SKM-1 (cell line): ENCODE data around the gene SELENOH.
"Not testable (repeated sequence)": the region's sequence is repeated elsewhere in the genome, so short reads cannot be mapped to it uniquely, and the experiment has no call there.

Source experiments
- DNase-seq: peaks from one replicate; lab custom pipeline; 2025; ENCODE audit not compliant: unreplicated experiment; lab: John Stamatoyannopoulos, UW

SELENOH gene, protein sequence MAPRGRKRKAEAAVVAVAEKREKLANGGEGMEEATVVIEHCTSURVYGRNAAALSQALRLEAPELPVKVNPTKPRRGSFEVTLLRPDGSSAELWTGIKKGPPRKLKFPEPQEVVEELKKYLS

DNA sequence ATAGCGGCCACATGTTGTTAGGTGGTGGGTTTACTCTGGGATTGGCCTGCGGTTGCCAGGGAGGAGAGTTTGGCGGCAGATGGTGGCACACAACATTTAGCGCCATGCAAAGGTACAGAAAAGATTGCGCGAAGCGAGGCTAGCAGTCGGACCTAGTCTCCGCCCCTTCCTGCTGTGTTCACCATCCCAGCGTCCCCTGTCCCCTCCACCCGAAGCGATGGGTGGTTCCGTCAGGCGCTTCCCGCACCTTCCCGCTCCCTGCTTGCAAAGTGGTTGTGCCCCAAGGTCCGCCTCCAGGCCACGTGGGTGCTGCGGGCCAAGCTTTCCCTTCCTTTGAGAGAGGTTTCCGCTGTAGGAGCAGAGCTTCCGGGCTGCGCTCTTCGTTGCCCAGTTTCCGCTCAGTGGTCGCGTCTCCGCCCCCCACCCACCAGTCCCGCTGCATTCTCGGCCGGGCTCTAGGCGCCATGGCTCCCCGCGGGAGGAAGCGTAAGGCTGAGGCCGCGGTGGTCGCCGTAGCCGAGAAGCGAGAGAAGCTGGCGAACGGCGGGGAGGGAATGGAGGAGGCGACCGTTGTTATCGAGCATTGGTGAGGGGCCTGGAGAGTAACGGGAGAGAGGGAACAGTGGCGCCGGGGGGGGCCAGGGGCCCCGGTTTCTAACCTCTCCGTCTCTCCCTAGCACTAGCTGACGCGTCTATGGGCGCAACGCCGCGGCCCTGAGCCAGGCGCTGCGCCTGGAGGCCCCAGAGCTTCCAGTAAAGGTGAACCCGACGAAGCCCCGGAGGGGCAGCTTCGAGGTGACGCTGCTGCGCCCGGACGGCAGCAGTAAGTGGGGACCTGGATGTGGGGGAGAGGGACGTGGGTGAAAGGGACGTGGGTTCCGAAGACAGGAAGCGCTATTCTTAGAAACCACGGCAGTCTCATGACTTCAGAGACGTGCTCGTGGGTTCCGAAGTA, at the start of gene SELENOH:
SELENOH (plus strand) TSS at position 360 of the 955 bp plus-strand sequence; CDS start at position 465, 105 bp downstream.
- peak; percentile 97 for DNase-seq

DNA sequence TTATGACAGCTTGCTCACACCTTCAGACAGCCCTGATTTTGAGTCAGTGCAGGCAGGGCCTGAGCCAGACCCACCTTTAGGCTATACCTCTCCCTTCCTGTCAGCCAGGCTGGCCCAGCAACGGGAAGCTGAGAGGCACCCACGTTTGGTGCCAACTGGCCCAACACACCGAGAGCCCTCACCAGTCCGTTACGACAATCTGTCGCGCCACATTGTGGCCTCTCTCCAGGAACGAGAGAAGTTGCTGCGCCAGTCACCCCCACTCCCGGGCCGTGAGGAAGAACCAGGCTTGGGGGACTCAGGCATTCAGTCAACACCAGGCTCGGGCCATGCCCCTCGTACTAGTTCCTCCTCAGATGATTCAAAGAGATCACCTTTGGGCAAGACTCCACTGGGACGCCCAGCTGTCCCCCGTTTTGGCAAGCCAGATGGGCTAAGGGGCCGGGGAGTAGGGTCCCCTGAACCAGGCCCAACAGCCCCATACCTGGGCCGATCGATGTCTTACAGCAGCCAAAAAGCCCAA, 42.4 kb upstream of the SELENOH start:
- no peak for DNase-seq

DNA sequence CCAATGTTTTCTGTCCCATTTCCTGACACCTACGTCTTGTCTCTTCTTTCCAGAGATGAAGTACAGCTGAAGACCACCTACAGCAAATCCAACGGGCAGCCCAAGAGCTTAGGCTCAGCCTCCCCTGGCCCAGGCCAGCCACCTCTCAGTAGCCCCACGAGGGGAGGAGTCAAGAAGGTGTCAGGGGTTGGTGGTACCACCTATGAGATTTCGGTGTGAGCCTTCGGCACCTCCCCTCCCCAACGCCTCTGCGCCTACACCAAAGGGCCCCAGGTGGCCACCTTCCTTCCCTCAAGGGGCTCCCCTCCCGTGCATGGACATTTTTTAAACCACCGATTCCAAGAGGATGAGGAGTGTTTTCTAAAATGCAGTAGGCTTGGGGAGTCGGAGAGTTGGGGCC, 41.5 kb upstream of the SELENOH start:
- no peak for DNase-seq

DNA sequence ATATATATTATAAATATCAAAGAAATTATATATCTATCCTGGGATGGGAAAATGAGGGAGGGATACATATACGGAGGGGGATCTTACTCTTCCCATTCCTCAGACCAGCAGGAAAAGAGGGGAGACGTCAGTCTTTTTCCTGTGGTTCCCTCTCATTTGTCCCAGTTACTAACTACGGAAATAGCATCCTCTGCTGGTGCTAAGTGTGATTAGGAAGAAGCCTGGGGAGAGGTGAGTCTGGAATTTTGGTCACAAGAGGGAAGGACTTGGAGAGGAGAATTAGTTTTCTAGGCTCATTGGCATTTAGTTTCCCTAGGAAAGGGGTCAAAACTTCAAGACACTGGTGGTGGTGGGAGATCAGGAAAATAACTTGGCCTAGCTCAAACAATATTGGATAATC, 40.9 kb upstream of the SELENOH start:
- no peak for DNase-seq

DNA sequence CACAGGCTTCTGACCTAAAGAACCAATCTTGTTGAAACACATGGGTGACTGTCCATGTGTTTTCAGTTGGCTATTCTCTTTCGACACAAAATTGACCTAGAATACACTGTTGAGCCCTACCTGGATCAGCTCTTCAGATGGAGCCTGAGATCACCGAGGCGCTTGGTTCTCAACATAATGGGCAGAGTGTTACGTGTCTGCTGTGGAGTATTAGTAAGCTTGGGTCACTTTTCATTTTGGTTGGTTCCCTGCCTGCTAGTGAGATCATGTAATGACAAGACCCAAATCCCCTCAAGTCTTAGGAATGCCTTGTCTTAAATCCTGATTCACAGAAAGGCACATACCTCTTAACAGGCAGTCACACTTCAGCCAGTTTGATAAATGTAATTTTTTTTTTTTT, 38.0 kb upstream of the SELENOH start:
- DNase-seq: no peak

DNA sequence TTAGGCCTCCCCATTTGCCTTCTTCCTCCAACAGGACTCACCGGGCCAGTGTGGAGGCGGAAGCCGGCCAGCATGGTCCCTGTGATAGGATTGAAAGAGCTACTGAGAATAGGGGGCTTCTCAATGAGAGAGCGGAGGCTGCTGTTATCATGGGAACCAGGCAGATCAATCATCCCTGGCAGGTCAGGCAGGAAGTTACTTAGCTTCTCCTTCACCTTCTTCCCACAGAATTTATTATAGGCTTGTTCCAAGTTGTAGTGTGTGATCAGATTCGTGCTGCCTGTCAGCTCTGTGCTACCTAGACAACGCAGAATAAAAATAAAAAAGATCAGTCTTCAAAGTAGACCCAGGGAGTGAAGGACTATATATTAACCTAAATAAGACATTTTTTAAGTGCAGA, 36.4 kb upstream of the SELENOH start:
- DNase-seq: no peak

DNA sequence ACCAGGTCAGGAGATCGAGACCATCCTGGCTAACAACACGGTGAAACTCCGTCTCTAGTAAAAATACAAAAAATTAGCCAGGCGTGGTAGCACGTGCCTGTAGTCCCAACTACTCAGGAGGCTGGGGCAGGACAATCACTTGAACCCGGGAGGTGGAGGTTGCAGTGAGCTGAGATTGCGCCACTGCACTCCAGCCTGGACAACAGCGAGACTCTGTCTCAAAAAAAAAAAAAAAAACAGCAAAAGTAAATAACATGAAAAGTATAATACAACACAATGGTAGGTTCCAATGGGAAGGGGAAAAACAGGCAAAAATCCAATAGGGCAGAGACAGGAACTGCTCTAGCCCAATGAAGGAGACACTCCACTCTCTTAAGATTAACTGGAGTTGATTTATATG, 35.9 kb upstream of the SELENOH start:
- DNase-seq: not testable (repeated sequence)

DNA sequence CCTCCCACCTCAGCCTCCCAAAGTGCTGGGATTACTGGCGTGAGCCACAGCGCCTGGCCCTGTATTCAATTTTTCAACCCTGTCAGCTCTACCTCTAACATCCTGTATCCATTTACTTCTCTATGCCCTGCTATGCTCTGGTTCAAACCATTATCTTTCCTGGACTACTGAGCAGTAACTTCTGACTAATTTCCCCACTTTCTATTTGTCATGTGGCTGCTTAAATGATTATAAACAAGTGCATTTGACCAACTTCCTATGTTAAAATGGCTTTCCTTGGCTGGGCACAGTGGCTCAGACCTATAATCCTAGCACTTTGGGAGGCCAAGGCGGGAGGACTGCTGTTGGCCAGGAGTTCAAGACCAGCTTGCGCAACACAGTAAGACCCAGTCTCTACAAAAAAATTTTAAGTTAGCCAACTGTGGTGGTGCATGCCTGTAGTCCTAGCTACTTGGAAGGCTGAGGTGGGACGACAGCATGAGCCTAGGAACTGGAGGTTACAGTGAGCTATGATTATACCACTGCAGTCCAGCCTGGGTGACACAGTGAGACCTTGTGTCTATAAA, 31.4 kb upstream of the SELENOH start:
- DNase-seq: no peak

DNA sequence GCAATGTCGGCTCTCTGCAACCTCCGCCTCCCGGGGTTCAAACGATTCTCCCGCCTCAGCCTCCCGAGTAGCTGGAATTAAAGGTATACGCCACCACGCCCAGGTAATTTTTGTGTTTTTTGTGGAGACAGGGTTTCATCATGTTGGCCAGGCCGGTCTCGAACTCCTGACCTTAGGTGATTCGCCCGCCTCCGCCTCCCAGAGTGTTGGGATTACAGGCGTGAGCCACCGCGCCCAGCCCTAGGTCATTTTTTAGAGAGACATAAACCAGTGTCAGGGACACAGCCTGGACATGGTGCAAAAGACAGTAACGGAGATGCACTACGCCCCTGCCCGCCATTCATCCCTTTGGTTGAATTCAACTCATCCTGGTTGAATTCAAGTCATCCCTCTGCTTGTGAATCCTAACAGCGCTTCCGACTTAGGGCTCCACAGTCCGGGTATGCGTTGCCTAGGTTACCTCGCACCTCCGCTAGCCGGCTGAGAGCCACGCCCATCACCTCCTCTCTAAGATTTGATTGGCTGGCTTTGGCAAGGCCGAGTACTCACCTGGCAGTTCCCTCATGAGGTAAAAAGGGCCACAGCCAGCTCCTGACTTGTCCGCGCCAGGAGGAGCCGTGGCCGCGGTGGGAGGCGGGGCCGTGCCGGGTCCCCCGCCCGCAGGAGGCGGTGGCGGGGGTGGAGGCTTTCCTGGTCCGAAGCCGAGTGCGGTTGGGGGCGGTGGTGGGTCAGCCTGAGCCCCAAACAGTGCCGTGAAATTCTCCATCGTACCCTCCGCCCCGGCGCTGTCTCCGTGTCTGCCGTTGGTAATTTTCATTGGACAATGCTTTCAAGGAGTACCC, 29.7 kb upstream of the SELENOH start, which contains the start of gene MED19:
MED19 (minus strand) TSS at position 802 of the 842 bp plus-strand sequence; CDS start at position 766, 36 bp downstream.
- peak; percentile 71 for DNase-seq

DNA sequence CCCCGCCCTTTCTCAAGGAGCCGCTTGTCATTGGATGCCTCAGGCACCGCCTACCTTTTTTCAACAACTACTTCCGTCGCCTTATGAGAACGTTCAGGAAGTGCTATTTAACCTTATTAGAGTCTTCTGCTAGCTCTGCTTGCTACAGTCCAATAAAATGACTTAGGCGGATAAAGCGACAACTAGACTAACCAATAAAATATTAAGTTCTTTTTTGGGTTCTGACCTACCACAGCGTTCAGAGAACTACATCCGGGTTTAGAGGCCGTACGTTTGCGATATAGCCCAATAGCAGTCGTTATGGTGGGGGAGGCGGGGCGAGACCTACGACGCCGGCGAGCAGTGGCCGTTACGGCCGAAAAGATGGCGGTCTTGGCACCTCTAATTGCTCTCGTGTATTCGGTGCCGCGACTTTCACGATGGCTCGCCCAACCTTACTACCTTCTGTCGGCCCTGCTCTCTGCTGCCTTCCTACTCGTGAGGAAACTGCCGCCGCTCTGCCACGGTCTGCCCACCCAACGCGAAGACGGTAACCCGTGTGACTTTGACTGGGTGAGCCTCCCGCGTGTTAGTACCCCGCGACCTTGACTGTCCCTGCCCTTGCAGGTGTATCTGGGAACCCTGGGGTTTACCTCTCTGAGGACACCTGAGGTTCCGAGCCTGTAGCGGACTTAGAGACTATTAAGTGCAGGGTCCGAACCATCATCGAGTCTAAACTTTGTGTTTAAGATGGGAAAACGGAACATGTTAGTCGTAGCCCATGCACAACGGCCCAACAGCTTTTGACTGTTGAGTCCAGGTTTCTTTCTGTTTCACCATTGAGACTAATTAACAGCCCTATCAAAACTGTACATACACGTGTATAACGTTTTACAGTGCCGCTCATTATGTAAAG, 28.8 kb upstream of the SELENOH start, which contains the start of gene TMX2:
TMX2 (plus strand) TSS at position 338 of the 895 bp plus-strand sequence; CDS start at position 364, 26 bp downstream.
- DNase-seq: peak; percentile 99

DNA sequence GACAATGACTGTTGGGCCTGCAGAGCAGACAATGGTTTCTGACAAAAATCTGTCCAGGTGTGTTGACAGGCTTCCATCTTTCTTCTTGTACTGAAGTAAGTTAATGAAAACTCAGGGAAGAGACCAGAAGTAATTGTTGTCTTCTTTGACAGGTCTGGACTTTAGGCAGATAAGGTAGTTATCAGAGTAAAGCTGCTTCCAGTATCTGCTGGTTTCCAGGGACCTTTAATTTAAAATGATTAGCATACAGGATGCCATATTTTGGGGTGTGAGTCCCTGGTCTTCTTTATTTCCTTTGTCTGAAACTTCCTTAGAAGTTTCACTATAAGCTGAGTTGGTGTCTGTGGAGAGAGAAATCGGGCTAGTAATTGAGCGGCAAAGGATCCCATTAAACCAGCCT, 27.5 kb upstream of the SELENOH start:
- DNase-seq: no peak

DNA sequence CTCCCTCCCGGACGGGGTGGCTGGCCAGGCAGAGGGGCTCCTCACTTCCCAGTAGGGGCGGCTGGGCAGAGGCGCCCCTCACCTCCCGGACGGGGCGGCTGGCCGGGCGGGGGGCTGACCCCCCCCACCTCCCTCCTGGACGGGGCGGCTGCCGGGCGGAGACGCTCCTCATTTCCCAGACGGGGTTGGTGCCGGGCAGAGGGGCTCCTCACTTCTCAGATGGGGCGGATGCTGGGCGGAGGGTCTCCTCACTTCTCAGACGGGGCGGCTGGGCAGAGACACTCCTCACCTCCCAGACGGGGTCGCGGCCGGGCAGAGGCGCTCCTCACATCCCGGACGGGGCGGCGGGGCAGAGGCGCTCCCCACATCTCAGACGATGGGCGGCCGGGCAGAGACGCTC, 24.6 kb upstream of the SELENOH start:
- not testable (repeated sequence) for DNase-seq

DNA sequence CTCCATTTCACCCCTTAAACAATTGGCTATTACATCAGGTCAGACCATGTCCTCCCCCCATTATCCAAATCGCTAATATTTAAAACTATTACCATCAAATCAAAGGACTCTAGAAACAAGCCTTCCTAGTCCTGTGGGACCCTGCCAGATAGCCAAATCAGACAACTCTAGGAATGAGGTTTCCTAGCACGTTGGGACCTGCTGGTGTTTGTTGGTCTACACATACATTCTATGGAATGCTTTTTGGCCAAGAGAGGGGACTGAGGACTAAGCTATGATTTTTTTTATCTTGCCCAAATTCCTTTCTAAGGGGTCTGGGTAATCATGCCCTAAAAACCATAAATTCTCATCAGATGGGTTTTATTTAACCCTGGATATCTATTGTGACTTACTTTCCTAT, 14.1 kb upstream of the SELENOH start:
- DNase-seq: no peak

DNA sequence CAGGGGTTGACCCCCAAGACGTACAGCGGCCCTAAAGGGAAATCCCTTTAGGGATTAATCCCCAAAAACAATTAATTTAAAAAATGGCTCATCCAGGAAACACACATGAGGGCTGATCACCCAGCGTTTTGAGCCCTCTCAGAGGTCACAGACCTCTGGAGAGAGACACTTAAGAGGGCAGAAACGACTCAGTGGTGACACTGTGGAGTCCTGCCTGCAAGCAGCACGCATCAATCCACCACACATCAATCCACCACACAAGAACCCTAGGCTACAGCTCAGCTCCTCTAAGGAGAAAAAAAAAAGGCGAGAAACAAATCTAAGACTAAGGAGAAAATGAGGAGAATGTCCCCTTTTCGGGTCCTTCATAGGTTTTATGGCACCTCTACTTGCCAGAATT, 12.5 kb upstream of the SELENOH start:
- no peak for DNase-seq

DNA sequence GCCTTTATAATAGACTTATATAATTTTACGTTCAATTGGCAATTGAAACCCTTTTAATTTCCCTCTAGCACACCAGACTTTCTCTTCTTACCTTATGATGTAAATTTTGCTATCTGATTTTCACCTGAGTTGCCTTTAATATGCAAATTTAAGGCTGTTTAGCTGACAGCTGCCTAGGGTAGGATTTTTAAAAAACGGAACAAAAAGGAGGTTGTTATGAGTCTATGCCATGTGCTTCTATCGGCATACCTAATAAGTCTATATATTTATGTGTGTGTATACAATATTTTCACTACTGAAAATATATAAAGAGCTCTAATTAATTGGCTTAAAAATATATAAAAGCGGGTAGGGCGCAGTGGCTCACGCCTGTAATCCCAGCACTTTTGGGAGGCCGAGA, 11.8 kb upstream of the SELENOH start:
- DNase-seq: no peak

DNA sequence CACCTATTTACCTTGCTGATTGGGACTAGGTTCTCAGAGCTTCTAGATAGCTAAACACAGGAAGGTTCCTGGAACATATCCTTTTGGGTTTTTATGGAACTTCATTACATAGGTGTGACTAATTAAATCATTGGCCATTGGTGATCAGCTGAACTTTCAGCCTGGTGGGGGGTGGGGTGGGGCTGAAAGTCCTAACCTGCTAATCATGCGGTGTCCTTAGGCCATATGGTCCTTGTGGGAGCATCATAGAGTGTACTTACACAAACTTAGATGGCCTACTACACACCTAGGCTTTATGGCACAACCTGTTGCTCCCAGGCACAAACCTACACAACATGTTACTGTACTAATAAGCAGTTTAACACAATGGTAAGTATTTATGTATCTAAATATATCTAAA, 8.6 kb upstream of the SELENOH start:
- DNase-seq: no peak

DNA sequence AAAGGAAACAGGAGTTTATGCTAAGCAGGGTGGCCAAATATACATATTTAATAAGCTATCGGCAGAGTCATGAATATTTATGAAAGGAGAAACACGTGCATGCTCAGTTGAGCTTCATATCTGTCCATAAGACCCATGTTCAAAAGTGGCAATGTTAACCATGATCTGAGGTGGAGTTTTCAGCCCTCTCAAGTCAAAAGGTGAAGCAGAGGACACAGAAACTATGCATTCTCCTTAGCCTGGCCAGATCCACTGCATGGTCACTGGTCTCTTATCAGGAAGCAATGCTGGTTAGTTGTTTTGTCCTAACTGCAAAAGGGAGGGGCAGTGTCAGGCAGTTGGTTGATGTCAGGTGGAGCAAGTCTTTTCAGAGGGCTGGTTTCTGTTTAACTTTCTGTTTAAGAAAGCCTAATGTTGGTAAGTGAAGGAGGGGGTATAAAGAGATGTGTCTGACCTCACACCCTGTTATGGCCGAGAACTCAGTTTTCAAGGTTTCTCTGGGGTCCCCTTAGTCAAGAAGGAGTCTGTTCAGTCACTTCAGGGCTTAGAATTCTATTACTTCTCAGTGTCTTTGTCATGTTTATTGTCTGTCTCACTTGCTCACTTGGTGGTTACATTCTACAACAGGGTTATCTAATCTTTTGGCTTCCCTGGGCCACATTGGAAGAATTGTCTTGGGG, 5.5 kb upstream of the SELENOH start:
- no peak for DNase-seq

DNA sequence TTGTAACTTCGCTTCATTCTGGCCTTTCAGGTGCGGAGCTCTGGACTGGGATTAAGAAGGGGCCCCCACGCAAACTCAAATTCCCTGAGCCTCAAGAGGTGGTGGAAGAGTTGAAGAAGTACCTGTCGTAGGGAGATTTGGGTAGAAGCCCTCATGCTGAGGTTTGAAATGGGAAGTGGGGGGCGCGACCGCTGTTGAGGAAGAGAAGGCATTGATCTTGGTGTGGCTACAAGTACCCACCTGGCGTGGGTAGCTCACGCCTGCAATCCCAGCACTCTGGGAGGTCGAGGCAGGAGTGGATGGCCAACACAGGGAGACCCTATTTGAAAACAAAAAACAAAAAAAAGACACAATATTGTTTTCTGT, 779 bp downstream of the SELENOH start:
- DNase-seq: no peak

DNA sequence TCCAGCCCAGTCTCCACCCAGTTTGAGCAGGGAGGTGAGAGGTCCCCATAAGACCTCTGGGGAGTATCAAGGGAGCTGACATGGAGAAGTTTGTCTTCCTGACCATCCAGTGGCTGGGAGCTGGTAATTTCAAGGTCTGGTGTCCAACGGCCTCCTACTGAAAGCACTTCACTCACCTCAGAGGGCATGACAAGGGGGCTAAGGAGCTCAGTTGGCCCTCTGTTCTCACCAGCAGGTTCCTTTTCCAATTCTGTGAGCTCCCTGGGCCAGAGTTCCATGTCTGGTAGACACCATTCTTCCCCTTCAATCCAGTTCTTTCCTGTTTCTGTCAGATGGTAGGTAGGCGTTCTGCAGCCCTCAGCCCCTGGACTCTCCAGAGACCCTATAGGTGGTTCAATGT, 3.1 kb downstream of the SELENOH start:
- no peak for DNase-seq
